PC-9 (cell line): ENCODE results near the gene PIK3R5.
"Not testable (repeated sequence)": the region's sequence is repeated elsewhere in the genome, so short reads cannot be mapped to it uniquely, and the experiment has no call there.

Source experiments
- EZH2 ChIP-seq: fragments of 200-600 bp; sonication (generic); IDR thresholded peaks from 2 replicates; pipeline ENCODE4 v1.8.0; 2017; ENCODE audit warnings: antibody characterized with exemption, low read depth
- TF ChIP-seq, protein P1 (sequence below): fragments of 200-600 bp; sonication (generic); conservative IDR thresholded peaks from 2 replicates; pipeline ENCODE4 v1.6.1; 2017; ENCODE audit warnings: mixed run types, antibody characterized with exemption, mild to moderate bottlenecking, moderate library complexity

- TF ChIP-seq, protein P1, sequence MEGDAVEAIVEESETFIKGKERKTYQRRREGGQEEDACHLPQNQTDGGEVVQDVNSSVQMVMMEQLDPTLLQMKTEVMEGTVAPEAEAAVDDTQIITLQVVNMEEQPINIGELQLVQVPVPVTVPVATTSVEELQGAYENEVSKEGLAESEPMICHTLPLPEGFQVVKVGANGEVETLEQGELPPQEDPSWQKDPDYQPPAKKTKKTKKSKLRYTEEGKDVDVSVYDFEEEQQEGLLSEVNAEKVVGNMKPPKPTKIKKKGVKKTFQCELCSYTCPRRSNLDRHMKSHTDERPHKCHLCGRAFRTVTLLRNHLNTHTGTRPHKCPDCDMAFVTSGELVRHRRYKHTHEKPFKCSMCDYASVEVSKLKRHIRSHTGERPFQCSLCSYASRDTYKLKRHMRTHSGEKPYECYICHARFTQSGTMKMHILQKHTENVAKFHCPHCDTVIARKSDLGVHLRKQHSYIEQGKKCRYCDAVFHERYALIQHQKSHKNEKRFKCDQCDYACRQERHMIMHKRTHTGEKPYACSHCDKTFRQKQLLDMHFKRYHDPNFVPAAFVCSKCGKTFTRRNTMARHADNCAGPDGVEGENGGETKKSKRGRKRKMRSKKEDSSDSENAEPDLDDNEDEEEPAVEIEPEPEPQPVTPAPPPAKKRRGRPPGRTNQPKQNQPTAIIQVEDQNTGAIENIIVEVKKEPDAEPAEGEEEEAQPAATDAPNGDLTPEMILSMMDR: not testable (repeated sequence)
- TF ChIP-seq EZH2: not testable (repeated sequence)
Measured at GRCh38 chr17:8856205-8856603, 109.3 kb downstream of the PIK3R5 start.
